HG03520 (cell line): ENCODE measurements around the gene STAP2.
"Not testable (repeated sequence)": the region's sequence is repeated elsewhere in the genome, so short reads cannot be mapped to it uniquely, and the experiment has no call there.

Source experiments
- ATAC-seq: cut with Tn5 transposase; IDR thresholded peaks from one replicate; pipeline ENCODE4 v1.9.1; 2021; ENCODE audit warnings: mild to moderate bottlenecking, moderate library complexity; ENCODE audit not compliant: unreplicated experiment

Gene STAP2

DNA sequence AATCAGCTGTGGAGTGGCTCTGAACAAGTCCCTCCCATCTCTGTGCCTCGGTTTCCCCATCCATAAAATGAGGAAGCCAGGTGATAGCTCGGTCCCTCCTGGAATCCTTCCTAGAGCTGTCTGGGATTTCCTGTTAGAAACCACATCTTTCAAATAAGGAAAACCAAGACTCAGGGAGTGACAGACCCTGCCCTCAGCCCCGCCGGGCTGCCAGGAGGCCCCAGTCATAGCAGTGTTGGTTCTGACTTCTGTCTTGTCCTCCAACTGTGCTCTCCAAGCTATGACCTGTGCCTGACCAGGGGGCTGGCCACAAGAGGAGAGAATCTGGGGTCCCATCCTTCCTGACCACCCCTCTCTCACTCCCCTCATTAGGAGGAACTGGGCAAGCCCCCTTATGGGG is 60.6 kb downstream of the STAP2 start:
- ATAC-seq = no peak

GRCh38 chr19:4277191-4277696 is 61.4 kb downstream of the STAP2 start:
- no peak for ATAC-seq

DNA sequence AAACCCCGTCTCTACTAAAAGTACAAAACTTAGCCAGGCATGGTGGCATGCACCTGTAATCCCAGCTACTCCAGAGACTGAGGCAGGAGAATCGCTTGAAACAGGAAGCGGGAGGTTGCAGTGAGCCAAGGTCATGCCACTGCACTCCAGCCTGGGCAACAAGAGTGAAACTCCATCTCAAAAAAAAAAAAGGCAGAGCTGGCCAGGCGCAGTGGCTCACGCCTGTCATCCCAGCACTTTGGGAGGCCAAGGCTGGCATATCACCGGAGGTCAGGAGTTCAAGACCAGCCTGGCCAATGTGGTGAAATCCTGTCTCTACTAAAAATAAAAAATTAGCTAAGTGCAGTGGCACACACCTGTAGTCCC is 64.3 kb downstream of the STAP2 start:
- not testable (repeated sequence) for ATAC-seq
